Jurkat, Clone E6-1 (cell line): Measurements from ENCODE around the gene AHRR.
"Not testable (repeated sequence)": the region's sequence is repeated elsewhere in the genome, so short reads cannot be mapped to it uniquely, and the experiment has no call there.

Experiments used
- DNase-seq: peaks from one replicate; pipeline ENCODE4 v3.0.0-alpha.2; 2011; ENCODE audit warnings: low read depth, low spot score
- H3K4me3 ChIP-seq: 2 replicates; pipeline ENCODE4 v1.5.1; 2011; ENCODE audit warnings: mild to moderate bottlenecking, low read length, control low read depth, moderate library complexity

AHRR gene

DNA sequence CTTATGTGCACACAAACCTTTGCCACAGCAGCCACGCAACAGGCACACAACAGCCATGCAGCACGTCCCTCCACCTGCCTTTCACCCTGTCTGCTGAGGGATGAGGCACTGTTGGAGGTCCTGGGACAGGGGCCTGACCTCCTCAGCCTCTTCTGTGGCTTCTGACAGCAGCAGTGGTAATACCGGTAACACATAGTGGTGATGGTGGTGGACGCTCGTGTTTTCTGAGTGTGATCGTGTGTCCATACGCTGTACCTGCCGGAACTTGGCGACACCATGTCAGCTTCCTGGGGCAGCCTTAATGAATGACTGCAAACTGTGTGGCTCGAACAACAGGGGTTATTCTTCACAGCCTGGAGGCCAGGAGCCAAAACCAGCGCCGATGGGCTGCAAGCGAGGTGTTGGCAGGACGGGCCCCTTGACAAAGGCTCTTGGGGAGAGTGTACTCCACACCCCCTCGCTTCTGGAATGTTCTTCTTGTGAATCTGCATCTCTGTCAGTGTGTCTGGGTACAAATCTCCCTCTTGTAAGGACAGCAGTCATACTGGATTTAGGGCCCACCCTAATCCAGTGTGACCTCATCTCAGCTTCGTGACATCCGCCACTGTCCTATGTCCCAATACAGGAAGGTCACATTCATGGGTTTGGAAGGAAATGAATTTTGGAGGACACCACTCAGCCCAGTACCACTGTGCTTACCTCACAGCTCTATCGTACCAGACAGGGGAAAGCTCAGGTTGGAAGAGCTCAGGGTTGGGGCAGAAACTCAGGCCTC is 66.2 kb downstream of the AHRR start:
- no peak for DNase-seq
- no peak overlapping the region for H3K4me3 ChIP-seq

DNA sequence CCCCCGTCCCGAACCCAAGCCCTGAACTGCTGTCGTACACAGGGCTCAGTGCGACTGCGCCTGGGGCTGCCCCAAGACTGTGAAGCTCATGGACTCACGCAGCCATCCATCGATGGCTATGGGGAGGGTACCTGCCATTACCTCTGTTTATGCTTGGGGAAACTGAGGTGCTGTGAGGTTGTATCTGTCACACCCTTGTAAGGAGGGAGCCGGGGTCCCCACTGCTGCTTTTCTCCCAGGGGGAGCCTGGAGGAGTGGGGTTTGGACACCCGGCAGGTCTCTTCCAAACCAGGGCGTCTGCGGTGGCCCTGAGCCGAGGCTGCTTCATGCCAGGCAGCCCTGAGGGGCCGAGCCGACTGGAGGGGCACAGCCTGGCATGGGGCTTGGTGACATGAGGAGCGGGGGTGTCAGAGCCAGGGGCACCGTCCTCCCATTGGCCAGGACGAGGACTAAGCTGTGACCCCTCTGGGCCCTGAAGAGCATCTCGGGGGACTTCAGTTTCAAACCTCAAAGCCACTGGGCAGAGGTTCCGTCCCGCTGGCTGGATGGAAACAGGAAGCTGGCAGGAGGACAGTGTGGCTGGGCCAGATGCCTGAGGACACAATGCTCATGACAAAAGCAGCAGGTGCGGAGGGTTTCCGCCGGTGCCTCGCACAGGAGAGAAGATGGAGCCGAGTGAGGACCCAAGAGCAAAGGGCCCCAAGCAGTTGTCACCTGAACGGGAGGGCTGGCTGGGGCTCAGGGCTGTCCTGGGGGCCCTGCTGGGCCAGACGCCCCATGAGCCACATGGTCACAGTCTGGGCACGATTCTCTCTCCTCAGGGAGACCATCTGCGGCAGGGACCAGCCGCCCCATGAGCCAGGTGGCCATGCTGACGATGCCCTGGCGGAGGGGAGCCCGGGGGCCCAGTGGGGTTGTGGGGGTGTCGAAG is 67.0 kb downstream of the AHRR start:
- DNase-seq: no peak
- H3K4me3 ChIP-seq: no peak overlapping the region

DNA sequence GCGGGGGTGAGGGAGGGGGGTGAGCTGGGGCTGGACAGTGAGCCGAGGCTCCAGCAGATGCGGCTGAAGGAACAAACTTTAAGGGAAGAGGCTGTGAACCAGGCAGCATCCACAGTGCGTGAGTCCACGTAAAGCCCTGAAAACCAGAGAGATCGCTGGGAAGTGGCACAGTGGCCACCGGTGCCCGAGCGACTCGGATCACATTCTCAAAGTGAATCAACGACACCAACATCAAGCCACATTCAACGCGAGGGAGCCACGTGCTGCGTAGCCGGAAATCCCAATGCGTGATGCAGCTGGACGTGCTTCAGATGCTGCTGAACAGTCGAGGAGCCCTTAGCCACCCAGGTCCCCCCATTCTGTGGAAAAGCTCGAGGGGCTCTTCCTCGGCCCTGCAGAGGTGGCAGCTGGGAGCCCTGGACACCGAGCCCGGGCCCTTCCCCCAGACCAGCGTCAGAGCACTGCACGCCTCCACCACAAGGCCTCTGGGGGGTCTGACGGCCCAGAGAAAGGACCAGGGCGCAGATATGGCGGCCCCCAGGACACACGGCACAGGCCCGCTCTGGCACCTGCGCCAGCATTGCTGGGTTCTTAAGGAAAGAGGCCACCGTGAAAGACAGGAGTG is 67.8 kb downstream of the AHRR start:
- DNase-seq: no peak
- H3K4me3 ChIP-seq: no peak overlapping the region

DNA sequence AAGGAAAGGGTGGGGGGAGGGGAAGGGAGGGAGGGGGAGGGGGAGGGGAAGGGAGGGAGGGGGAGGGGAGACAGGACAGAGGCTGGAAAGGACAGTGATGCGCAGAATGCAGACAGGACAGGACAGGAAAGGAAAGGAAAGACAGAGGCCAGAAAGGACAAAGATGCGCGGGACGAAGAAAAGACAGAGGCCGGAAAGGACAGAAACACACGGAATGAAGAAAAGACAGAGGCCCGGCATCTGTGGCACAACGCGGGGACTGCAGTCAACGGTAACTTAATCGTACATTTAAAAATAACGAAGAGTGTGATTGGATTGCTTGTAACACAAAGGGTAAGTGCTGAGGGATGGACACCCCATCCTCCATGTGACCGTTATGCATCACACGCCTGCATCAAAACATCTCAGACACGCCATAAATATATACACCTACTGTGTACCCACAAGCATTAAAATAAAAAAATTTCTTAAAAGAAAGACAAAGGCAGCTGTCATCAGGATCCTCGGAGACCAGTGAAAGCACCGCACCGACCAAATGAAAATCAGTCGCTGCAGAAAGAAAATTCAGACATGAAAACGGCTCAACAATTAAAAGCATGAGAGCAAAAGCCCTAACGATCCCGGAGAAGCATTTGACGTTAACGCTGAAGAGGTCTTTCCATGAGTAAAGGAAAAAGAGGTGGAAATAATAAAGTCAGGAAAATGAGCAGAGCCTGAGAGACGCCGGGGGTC is 68.5 kb downstream of the AHRR start:
- no peak overlapping the region for H3K4me3 ChIP-seq
- no peak for DNase-seq

DNA sequence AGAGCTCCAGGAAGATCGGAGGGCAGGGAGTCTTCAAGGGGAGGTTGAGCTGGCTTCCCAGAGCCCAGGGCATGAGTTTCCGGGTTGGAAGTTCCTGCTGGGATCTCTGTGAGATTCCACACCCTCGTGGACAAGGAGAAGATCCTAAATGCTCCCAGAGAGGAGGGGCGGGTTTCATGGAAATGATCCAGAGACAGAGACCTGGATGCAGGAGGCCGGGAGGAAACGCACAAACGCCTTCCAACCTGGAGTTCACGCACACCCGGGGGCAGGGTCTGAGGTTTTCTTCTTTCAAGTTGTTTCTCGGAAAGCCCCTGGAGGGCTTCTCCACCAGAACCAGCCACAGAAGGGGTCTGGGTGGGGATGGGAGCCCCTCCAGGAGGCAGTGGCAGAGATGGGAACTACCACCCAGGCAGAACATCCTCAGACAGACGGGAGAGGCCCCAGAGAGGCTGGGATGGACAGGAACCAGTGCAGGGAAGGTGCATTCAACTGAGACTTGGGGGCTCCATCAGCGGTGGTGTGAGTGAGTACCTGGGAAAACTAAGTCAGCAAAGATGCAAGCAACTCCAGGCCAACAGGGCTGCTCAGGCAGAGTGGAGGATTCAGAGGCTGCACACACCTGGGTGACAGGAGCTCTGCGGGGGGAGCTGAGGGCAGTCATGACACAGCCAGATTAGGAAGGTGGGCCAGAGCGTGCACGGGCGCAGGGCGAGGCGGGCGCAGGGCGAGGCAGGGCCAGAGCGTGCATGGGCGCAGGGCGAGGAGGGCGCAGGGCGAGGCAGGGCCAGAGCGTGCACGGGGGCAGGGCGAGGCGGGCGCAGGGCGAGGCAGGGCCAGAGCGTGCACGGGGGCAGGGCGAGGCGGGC is 69.3 kb downstream of the AHRR start:
- no peak overlapping the region for H3K4me3 ChIP-seq
- no peak for DNase-seq

DNA sequence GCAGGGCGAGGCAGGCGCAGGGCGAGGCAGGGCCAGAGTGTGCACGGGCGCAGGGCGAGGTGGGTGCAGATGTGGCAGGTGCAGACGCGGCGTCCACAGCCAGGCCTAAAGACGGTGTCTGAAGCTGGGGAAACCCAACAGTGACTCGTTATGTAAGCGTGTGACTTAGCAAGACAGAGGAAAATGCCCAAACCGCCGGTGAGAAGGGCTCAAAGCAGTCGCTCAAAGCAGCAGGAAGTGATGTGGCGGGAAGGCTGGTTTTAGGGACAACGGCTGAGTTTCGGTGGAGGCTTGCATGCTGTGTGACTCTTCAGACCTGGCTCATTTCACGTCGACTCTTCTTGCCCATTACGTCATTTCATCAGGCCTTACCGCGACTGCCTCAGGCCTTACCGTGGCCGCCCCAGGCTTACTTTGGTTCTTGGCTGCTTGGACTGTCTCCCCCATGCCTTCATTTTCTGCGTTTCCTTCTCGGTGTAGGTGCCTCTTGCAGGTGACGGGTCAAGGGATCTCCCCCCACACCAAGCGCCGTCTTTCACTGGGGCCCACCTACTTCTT is 71.0 kb downstream of the AHRR start:
- peak; percentile 98 for DNase-seq
- H3K4me3 ChIP-seq: peak overlapping the region; percentile 64

DNA sequence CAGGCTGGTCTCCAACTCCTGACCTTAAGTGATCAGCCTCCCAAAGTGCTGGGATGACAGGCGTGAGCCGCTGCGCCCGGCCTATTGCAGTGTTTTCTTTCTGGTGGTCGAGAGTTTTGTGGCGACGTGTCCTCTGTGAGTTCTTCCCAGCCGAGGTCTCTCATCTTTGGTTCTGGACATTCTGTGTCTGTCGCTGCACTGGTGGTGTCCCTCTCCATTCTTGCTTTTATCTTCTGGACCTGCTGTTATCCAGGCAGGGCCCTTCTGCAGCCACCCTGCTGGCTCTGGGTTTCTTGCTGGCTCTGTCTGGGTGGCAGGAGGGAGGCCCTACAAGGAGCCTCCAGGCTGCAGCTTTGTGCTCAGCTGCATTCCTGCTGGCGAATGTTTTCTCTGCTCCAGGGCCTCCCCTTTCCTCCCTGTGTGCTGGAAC is 72.3 kb downstream of the AHRR start:
- no peak overlapping the region; the same call in 1 of the 2 replicates for H3K4me3 ChIP-seq
- no peak for DNase-seq

DNA sequence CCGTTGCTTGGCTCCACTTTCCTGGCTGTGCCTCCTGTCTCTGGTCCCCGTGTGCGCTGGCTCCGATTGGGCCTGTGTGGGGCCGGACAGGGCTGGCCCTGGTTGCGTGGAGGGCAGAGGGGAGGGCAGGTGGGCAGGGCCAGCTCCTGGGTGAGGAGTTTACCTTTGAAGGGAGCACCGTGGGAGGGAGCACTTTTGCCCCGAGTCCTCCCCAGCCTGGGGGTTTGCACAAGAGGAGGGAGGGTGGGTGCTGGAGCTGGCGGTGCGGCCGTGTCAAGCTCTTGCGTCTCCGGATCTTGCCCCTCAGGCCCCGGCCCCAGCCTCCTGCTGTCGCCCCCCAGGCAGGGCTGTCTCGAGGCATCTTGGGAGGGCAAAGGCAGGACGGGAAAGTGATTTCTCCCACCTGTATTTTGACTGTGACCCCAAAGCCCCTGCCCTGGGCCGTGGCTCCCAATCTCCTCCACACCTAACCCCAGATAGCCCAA is 73.2 kb downstream of the AHRR start:
- DNase-seq: no peak

DNA sequence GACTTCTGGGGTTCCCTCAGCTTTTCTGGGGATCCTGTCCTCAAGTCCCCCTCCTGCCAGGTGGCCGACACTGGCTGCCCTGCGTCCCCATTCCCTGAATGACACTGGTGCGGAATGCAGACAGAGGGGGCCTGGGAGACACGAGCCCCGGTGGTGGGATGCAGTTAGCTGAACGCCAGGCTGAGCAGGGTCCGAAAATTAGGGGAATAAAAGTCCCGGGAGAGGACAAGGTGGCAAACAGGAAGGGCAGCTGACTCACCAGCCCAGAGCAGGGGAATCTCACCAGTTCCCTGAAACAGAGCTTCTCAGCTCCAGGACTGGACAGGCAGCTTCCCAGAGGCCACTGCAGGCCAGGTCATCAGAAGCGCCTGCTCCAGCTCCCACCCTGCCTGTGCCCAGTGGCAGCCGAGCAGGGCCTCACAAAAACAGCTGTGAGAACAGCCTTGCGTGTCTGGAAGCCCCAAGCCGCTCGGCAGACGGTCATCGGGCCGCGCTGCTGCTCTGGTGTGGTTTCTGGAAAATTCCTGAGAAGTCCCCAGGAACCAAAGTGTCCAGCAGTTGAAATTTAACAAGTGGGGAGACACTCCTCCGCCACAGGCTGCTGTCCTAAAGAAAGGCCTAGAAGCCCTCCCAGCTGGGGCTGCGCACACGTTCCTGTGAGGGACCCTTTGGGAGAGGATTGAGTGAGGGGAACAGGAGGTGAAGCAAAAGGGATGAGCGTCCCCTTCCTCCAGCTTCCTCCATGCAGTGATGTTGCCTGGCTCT is 73.8 kb downstream of the AHRR start:
- no peak for DNase-seq
- H3K4me3 ChIP-seq: no peak overlapping the region

More for the DNA sequence above, 73.2 kb downstream of the AHRR start:
- H3K4me3 ChIP-seq: no peak overlapping the region

DNA sequence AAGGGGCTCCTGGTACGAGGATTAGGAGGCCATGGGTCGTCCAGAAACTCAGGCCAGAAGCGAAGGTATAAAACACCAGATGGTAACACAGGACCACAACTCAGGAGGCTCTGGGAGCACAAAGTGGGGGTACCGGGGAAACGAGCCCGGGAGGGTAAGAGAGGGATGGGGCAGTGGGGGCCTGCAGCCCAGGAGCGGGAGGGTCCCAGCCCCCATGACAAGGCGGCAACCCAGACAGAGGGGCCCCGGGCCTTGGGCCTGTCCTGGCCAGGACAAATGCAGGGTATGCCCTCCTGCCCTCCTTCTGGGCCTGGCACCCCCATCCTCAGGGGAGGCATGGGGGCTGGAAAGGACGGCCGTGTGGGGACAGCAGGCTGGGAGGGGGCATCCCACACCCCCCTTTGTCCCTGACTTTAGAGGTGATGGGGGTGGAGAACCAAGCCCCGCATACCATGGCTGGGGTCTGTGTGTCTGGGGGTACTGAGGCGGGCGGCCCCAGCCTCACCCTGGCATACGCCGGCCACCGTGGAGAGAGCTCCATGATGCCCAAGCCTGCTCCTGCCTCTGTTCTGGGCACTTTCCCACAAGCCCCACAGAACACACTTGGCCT is 74.5 kb downstream of the AHRR start:
- no peak for DNase-seq
- no peak overlapping the region for H3K4me3 ChIP-seq

DNA sequence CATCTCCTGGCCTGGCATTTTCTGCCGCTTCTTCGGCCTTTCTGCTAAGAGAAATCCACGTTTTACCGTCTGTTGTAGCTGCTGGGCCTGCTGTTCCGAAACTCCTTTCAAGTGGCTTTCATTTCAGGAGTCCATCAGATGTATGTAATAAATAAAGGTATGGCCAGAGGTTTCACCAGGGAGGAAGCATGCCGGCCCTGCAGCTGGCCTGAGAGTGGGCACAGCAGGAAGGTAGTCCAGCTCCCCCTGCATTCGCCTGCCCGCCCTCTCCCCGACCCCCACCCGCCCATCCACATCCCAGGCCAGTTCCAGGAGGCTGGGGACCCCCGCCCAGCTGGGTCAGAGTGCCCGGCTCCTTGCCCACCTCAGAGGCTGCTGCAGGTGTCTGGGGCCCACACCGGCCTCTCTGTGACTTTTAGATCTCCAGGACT is 75.0 kb downstream of the AHRR start:
- H3K4me3 ChIP-seq: no peak overlapping the region
- DNase-seq: no peak

DNA sequence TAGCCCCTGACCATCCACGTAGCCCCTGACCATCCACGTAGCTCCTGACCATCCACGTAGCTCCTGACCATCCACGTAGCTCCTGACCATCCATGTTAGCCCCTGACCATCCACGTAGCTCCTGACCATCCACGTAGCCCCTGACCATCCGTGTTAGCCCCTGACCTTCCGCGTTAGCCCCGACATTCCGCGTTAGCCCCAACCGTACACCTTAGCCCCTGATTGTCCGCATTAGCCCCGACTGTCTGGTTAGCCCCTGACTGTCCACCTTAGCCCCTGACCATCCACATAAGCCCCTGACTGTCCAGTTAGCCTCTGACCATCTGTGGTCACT is 76.6 kb downstream of the AHRR start:
- DNase-seq, H3K4me3 ChIP-seq: not testable (repeated sequence)

DNA sequence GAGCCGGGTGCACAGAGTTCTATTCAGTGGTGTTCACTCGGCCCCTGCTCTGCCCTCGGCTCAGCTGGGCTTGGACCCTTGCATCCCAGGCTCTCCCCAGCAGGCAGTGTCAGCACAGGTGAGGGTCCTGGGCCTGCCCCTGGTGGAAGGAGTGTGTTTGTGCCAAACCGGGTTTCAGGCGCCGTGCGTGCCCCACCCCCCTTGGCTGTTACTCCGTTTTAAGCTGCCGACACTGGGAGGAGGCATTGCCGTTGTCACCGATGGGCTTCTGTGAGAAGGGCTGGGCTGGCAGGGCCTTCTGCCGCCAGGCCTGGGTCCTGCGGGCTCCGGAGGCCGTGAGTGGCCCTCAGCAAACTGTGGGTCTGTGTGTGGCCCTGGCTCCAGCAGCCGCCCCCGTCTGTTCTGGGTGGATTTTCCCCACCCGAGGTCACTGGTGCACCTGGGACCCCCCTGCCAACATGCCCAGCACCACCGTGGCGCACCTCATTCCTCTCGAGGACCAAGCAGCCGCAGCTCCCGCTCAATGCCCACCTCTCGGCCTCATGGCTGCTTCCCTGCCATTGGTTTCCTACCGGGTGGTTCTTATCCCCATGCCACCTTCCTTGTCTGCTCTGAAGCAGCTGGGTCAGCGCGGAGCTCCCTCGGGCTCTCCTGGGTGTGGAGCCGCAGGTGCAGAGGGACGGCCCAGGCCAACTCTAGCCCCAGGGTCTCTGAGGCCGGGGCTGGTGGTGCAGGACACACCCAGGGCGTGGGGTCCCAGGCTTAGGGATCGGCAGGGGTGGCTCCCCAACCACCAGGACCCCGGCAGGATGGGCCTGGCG is 77.2 kb downstream of the AHRR start:
- no peak overlapping the region for H3K4me3 ChIP-seq
- no peak for DNase-seq

DNA sequence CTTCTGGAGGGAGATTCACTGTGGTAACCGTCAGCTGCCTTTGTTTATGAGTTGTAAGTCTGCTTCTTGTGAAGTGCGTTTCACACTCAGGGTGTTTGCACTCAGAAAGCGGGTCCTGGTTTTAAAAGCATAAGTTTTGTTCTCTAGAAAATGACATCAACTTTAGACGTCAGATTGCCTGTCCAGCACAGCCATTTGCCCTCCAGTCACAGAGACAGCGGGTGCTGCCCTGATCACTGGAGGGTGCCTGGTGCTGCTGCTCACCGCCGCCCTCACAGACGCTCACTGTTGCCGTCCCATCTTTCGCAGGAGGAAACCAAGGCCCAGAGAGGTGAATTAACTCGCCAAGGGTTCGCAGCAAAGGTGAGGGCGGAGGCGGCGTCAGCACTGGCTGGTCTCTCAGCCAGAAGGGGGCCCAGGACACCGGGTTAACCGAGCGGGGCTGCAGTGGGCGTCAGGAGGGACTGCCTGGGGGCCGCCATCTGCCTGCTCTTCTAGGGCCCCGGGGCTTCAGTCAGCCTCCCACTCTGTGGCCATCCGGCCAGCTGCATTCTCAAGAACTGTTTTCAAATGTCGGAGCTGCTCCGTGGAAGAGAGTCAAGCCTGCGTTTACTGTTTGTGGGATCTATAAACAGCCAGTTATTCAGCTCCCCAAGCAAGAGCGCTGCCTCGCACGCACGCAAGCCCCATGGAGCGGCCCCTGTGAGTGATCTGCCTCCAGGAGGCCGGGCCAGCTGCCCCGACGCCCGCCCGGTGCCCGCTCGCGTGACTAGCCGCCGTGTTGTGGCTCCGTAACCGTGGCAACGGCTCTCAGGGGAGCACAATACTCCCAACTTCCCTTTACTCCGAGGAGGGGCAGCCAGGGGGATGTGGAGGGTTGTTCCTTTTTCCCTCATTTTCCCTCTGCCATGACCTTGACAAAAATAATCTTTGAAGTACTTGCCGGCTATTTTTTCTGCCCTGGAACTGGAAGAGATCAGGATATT is 78.1 kb downstream of the AHRR start:
- DNase-seq: no peak
- H3K4me3 ChIP-seq: no peak overlapping the region
